AG20443 (cell line): Measurements from ENCODE around the gene EML4.
A peak's percentile ranks its signal among the peaks of the same experiment; 100 is the strongest.

ENCODE experiments used
- DNase-seq: peaks from one replicate; pipeline ENCODE4 v3.0.0; 2012; ENCODE audit warnings: low spot score, mixed read lengths

EML4 gene

GRCh38 chr2:42252464-42252863 lies 83.3 kb downstream of the EML4 start:
- no peak for DNase-seq

- DNase-seq: no peak
These were observed 85.2 kb downstream of the EML4 start for GRCh38 chr2:42254186-42254895.

- DNase-seq: no peak
These were observed 87.4 kb downstream of the EML4 start for GRCh38 chr2:42256505-42256904.

- no peak for DNase-seq
These were observed 92.5 kb downstream of the EML4 start for GRCh38 chr2:42261518-42262195.

GRCh38 chr2:42266236-42266635 lies 97.1 kb downstream of the EML4 start:
- DNase-seq: no peak

GRCh38 chr2:42267530-42267929 lies 98.4 kb downstream of the EML4 start:
- DNase-seq: no peak

GRCh38 chr2:42268528-42269151 lies 99.5 kb downstream of the EML4 start:
- no peak for DNase-seq

GRCh38 chr2:42270757-42271156 lies 101.6 kb downstream of the EML4 start:
- DNase-seq: no peak

GRCh38 chr2:42271246-42271645 lies 102.1 kb downstream of the EML4 start:
- DNase-seq: peak; percentile 18

- no peak for DNase-seq
These were observed 105.7 kb downstream of the EML4 start for GRCh38 chr2:42274863-42275262.

GRCh38 chr2:42281416-42282081 lies 112.4 kb downstream of the EML4 start:
- no peak for DNase-seq

GRCh38 chr2:42284019-42284418 lies 114.9 kb downstream of the EML4 start:
- no peak for DNase-seq

GRCh38 chr2:42286268-42286946 lies 117.3 kb downstream of the EML4 start:
- no peak for DNase-seq

GRCh38 chr2:42288811-42289210 lies 119.7 kb downstream of the EML4 start:
- no peak for DNase-seq

- no peak for DNase-seq
These were observed 120.1 kb downstream of the EML4 start for GRCh38 chr2:42289222-42289621.

- no peak for DNase-seq
These were observed 120.9 kb downstream of the EML4 start for GRCh38 chr2:42290005-42290404.

GRCh38 chr2:42293019-42293418 lies 123.9 kb downstream of the EML4 start:
- DNase-seq: no peak

GRCh38 chr2:42296226-42296625 lies 127.1 kb downstream of the EML4 start:
- DNase-seq: no peak

GRCh38 chr2:42297322-42297936 lies 128.3 kb downstream of the EML4 start:
- no peak for DNase-seq

GRCh38 chr2:42298132-42298531 lies 129.0 kb downstream of the EML4 start:
- peak; percentile 13 for DNase-seq

GRCh38 chr2:42298996-42299754 lies 130.0 kb downstream of the EML4 start:
- DNase-seq: no peak
